ENCODE data around the gene ZAP70.

The ZAP70 gene

GRCh38 chr2:97788986-97789644, 75.7 kb downstream of the ZAP70 start:
- DNase-seq (ENCODE audit: low read depth): no peak
